ENCODE data around the gene PALLD. TPM values are rescaled to one million over a fixed set of nuclear protein-coding genes. Genes with fewer than 3 reads are reported as not detected.
"Not testable (repeated sequence)": the region's sequence is repeated elsewhere in the genome, so short reads cannot be mapped to it uniquely, and the experiment has no call there.

PALLD gene
- total and polyA plus RNA-seq, 2 donors (not counting 3 experiments of a cell fraction or from before 2014, with no cell fraction given) = 13.4 to 48.2 TPM

GRCh38 chr4:168453146-168453545, 43.7 kb upstream of the PALLD start:
- Histone ChIP-seq H3K27ac (ENCODE audit: insufficient read depth, low read depth, low read length) (no peak overlapping the region), H3K9ac (replicated peaks; ENCODE audit: extremely low read depth, insufficient read depth, low read length) (no peak overlapping the region), H3K9me1 (replicated peaks; ENCODE audit: control insufficient read depth, extremely low read depth, insufficient read depth, low read length) (no peaks in the 10 kb centered on the region), H2AFZ (ENCODE audit: low read depth, low read length) (no peak overlapping the region), H3K4me2 (ENCODE audit: insufficient read depth, low read length) (no peak overlapping the region), H3K27me3 (ENCODE audit: control insufficient read depth in 2 of 2, insufficient read depth in 2 of 2, low read length in 2 of 2) (no peaks in the 10 kb centered on the region), H3K4me3 (replicated peaks in 1 of 3; ENCODE audit: insufficient read depth in 1 of 3, low read depth in 1 of 3, low read length in 3 of 3) (no peak overlapping the region), H3K79me2 (ENCODE audit: control insufficient read depth, insufficient read depth, low read length) (no peaks in the 10 kb centered on the region), H3K4me1 (ENCODE audit: control insufficient read depth, extremely low read depth, insufficient read depth, low read length) (peaks cover 22% of the 10 kb centered on the region), H3K36me3 (ENCODE audit: control insufficient read depth in 2 of 2, extremely low read depth in 1 of 2, insufficient read depth in 2 of 2, low read length in 2 of 2) (peaks cover 2 to 7% of the 10 kb centered on the region in 2 experiments), H4K20me1 (replicated peaks; ENCODE audit: control insufficient read depth, extremely low read depth, insufficient read depth, low read length) (no peaks in the 10 kb centered on the region), H3K9me3 (replicated peaks; ENCODE audit: control insufficient read depth, insufficient read depth, low read length) (no peaks in the 10 kb centered on the region)
- CTCF ChIA-PET = interaction anchor here (1.3 kb wide), 1 partner anchor 44 kb away, joined by 4 read pairs; no protein-coding TSS in a partner anchor
- dilution Hi-C loops (cut with MboI; ENCODE audit: extremely low pct_ligation_motif_present, low sequenced_read_pairs) = no loop called here
- POLR2A ChIA-PET = no interaction called here
- BruUV-seq (replicated peaks) = no TSS peak
- intact Hi-C loops (cut with micrococcal nuclease) = no loop called here
- FAIRE-seq = no peak
- no peak for DNase-seq (ENCODE audit: low read depth, low spot score)
- no peak for TF ChIP-seq MAX (IDR thresholded peaks at IDR 0.05; ENCODE audit: insufficient read depth, insufficient read length)
- TF ChIP-seq FOS (IDR thresholded peaks at IDR 0.05; ENCODE audit: borderline replicate concordance, insufficient read depth, low read length) = no peak
- TF ChIP-seq MYC (IDR thresholded peaks at IDR 0.05; ENCODE audit: low read depth, low read length) = no peak
- TF ChIP-seq JUN (IDR thresholded peaks at IDR 0.05; ENCODE audit: borderline replicate concordance, insufficient read depth, insufficient read length, low read depth) = no peak
- no peak for TF ChIP-seq GATA2 (IDR thresholded peaks at IDR 0.05; ENCODE audit: insufficient read depth, insufficient read length, low read depth, low read length)
- TF ChIP-seq POLR2A (IDR thresholded peaks at IDR 0.05; ENCODE audit: low read depth, low read length) = no peak
- TF ChIP-seq EZH2 (IDR thresholded peaks at IDR 0.05; ENCODE audit: borderline replicate concordance, low read depth, low read length, severe bottlenecking) = no peak
- no peak for TF ChIP-seq CTCF (IDR thresholded peaks at IDR 0.05; ENCODE audit: extremely low read depth in 1 of 2, insufficient read depth in 1 of 2, low read depth in 1 of 2, low read length in 2 of 2)
- no peak for TF ChIP-seq POLR2AphosphoS5 (IDR thresholded peaks at IDR 0.05; ENCODE audit: insufficient read depth, low read depth, low read length)

- POLR2A ChIA-PET; H3K9me1 ChIP-seq (replicated peaks; ENCODE audit: control insufficient read depth, extremely low read depth, insufficient read depth, low read length); dilution Hi-C loops (cut with MboI; ENCODE audit: extremely low pct_ligation_motif_present, low sequenced_read_pairs); H3K4me1 ChIP-seq (ENCODE audit: control insufficient read depth, extremely low read depth, insufficient read depth, low read length); H3K27me3 ChIP-seq (ENCODE audit: control insufficient read depth in 2 of 2, insufficient read depth in 2 of 2, low read length in 2 of 2); H3K79me2 ChIP-seq (ENCODE audit: control insufficient read depth, insufficient read depth, low read length); H3K4me3 ChIP-seq (replicated peaks in 1 of 3; ENCODE audit: insufficient read depth in 1 of 3, low read depth in 1 of 3, low read length in 3 of 3); intact Hi-C loops (cut with micrococcal nuclease); H3K27ac ChIP-seq (ENCODE audit: insufficient read depth, low read depth, low read length); H3K9ac ChIP-seq (replicated peaks; ENCODE audit: extremely low read depth, insufficient read depth, low read length); DNase-seq (ENCODE audit: low read depth, low spot score); BruUV-seq (replicated peaks); H3K36me3 ChIP-seq (ENCODE audit: control insufficient read depth in 2 of 2, extremely low read depth in 1 of 2, insufficient read depth in 2 of 2, low read length in 2 of 2); H3K9me3 ChIP-seq (replicated peaks; ENCODE audit: control insufficient read depth, insufficient read depth, low read length); H2AFZ ChIP-seq (ENCODE audit: low read depth, low read length); H4K20me1 ChIP-seq (replicated peaks; ENCODE audit: control insufficient read depth, extremely low read depth, insufficient read depth, low read length); H3K4me2 ChIP-seq (ENCODE audit: insufficient read depth, low read length); FAIRE-seq: not testable (repeated sequence)
- CTCF ChIA-PET = interaction anchor here (1.5 kb wide), 1 partner anchor 21 kb away, joined by 5 read pairs; no protein-coding TSS in a partner anchor
Observed at GRCh38 chr4:168458256-168458655, 38.6 kb upstream of the PALLD start.

All from endothelial cell of umbilical vein (primary cell).